Left colon (tissue), 2 donors: Measurements from ENCODE around the gene RSPH6A. TPM values are rescaled to one million over a fixed set of nuclear protein-coding genes. Genes with fewer than 3 reads are reported as not detected.

Source experiments
- ATAC-seq: fragments of 200-7000 bp; cut with Tn5 transposase; one replicate; pipeline ENCODE4 v1.9.1; 2020; ENCODE audit warnings: mild to moderate bottlenecking, moderate library complexity
- DNase-seq, 2 donors: peaks; one replicate each; pipeline ENCODE4 v3.0.0-alpha.2; 2020
- intact Hi-C, 2 donors: fragments of 100-400 bp; cut with DNase I in 1 of 2; cut with micrococcal nuclease in 1 of 2; formaldehyde crosslinking; loops; one replicate each; pipeline versions ENCODE4 v1.11.2 to v1.14.0; 2022; cut with DNase I, micrococcal nuclease
- long read RNA-seq: library from polyadenylated mRNA; unstranded; transcript quantifications from one replicate; pipeline ENCODE4 v2.0.0, GENCODE V29; 2021
- total RNA-seq, 2 donors: library from RNA; stranded (reverse); fragmentation: NEBNext Ultra II Directional; extraction: Animal tissue kit (Norgen Biotek cat#: 25700); gene quantifications; one replicate each; pipeline ENCODE4 v1.2.1, GENCODE V29; 2021
- donor health status: DM: no; HTN: no; CAD: no.
- donor health status: DM: yes; HTN: yes; CAD: no.

The RSPH6A gene
- total RNA-seq = under 1 TPM; 0.14 to 0.27 TPM
- long read RNA-seq = 0 reads

DNA sequence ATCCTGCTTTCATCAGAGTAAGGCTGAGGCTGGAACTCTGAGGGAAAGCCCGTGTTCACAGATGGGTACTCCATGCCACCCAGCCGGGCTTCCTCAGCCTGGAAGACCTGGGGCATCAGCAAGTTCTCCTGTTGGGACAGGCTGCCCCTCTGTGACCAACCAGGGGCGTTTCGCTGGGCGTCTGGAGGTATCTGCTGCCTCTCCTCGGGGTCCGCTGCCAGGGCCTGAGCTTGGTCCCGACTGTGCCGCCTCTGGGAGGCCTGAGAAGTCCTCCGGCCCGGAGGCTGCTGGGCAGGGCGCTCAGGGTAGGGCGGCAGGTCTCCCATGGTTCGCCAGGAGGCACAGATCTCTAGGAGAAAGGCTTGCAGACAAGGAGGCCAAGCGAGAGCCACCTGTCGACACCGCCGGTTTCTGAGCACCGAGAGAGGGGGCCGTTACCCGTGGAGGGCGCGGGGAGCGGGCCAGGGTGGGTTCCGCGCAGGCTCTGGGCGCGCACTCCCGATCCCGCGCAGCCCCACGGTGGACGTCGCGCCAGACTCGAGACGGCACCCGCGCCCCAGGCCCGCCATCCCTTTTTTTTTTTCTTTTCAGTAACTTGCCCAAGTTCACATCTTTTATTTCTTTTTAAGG is at the start of gene RSPH6A:
TSS of gene RSPH6A (minus strand) at position 458 of the 630 bp plus-strand sequence. CDS start at position 326, 132 bp downstream.
- ATAC-seq (no peak), DNase-seq (no peak)
- intact Hi-C loops = no loop called here

DNA sequence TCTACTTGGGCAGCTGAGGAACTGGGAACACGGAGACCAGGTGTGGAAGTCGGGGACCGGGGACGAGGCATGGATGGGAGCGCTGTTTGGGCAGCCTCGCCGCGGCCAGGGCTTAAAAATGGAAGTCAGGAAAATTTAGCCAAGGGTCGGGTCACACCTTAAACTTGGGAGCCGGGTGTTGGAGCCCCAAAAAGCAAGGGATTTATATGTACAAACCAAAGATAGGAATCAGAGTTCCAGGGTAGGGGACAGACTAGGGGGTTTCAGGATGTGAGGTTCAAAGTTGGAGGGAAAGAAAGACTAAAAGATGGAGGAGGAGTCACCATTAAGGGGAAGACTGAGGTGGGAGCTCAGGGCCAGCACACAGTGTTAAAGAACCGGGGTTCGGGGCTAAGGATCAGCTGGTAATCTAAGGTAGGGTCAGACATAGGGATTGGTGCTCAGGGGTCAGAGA is 49.5 kb upstream of the RSPH6A start:
- ATAC-seq (no peak), DNase-seq (no peak)
- intact Hi-C loops = no loop called here

DNA sequence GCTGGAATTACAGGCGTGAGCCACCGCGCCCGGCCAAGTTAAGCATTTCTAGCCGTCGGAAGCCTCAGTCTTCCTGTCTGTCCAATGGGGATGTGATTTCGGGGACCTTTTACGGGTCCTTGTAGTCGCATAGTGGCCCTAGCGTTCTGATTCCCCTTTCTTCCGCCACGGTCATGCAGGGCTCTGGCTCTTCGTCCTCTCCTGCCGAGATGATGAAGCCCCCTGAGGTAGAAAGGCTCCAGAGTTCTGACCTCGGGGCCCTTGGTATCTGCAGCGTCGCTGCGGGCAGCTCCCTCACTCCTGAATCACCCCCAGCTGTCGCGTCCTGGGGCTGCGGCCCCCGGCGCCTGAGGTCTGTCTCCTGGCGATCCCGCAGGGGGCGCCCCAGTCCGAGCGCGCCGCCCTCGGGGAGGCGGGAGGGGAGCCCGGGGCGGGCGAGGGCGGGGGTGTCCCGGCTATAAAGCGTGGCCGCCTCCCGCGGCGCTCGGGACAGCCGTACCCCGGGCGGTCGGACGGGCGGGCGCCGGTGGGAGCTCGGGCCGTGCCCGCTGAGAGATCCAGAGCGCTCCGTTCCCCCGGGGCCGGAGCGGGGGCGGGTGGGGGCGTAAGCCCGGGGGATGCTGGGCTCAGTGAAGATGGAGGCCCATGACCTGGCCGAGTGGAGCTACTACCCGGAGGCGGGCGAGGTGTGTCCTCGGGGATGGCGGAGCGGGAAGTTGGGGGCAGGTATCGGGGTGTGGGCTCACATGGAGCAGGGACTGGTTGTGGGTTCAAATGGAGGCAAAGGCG is 48.9 kb upstream of the RSPH6A start, which contains the start of gene FOXA3:
TSS of gene FOXA3 (plus strand) at position 487 of the 789 bp plus-strand sequence. CDS start at position 618, 131 bp downstream.
- intact Hi-C loops = no loop called here
- DNase-seq (peak; percentile 68 to 77), ATAC-seq (peak; percentile 67)

DNA sequence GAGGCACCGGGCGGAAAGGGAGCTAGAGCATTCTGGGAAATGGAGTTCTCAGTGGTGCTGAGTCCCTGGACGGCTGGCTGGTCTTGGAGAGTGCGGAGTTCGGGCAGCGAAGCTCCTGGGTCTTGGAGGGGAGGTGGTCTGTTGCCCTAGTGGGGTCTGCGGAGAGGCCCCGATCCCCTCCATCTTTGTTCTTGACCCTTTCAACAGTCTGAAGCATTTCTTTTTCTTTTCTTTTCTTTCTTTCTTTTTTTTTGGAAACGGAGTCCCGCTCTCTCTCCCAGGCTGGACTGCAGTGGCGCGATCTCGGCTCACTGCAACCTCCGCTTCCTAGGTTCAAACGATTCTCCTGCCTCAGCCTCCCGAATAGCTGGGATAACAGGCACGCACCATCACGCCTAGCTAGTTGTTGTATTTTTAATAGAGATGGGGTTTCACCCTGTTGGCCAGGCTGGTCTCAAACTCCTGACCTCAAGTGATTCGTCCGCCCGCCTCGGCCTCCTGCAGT is 48.3 kb upstream of the RSPH6A start:
- intact Hi-C loops = no loop called here
- ATAC-seq (no peak), DNase-seq (peak in 1 of 2 donors; percentile 48)

DNA sequence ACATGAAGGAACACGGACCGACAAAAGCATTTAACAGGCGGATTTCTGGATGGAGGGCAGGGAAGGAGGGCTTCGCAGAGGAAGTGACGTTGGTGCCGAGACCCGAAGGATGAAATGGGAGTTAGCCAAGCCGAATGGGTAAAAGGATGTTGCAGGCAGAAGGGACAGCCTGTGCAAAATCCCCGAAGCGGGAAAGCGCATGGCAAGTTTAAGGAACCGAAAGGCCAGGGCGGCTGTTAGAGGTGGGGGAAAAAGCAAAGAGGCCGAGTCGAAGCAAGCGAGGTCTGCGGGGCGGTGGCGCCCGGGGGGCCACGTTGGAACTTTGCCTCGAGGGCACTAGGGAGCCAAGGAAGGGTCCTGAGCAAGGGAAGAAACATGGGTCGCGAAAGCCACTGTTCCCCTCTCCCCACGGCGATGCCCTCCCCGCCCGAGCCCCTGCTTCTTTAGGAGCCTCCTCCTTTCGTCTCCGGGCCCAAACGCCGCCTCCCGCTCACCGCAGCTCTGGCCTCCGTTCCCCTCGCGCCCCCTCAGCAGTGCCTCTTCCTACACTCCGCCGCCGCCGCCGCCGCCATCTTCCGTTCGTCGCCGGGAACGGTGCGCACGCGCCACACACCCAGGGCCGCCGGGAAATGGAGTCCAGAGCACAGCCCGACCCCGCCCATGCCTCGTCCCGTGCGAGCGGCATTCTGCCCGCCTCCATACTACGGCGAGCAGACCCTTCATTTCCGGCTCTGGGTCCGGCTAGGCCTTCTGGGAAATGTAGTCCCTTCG is 47.6 kb upstream of the RSPH6A start, which contains the start of gene SYMPK:
TSS of gene SYMPK (minus strand) at position 584 of the 771 bp plus-strand sequence. CDS start 8,652 bp downstream, outside the sequence.
- DNase-seq (peak; percentile 99), ATAC-seq (peak; percentile 81)
- intact Hi-C loops = no loop called here

DNA sequence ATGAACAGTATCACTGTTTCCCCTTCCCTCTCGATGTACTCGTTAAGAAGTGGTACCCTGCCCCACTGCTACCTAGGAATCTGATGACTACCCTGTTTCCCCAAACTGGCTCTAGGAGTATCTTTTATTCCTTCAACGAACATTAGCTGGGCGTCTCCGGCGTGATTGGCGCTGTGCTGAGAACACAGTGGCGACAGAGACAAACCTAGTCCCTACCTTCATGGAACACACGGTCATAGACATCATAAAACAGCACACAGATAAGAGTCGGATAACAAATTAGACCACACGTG is 47.1 kb upstream of the RSPH6A start:
- no peak for DNase-seq

DNA sequence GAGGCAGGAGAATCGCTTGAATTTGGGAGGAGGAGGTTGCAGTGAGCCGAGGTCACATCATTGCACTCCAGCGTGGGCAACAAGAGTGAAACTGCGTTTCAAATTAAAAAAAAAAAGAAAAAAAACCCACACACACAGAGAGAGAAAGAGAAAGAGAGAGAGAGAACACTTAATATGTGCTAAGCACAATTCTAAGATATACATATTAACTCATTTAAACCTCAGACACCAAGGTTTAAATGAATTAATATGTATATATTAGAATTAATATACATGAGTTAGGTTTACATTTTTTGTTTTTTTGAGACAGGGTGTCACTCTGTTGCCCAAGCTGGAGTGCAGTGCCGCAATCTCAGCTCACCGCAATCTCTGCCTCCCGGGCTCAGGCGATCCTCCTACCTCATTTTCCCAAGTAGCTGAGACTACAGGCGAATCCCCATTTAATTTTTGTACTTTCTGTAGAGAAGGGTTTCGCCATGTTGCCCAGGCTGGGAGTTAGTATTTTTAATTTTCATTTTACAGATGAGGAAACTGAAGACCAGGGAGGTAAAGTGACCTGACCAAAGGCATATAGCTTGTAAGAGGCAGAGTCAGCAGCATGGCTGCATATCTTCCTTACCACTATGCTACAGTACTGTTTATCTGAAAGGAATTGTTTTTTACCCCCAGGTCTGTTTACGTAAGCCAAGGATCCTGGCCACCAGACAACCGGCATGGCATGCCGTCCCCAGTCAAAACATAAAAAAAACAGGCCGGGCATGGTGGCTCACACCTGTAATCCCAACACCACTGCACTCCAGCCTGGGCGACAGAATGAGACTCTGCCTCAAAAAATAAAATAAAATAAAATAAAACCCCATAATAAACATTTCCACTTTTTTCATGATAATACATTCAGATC is 45.5 kb upstream of the RSPH6A start:
- DNase-seq (no peak), ATAC-seq (no peak)
- intact Hi-C loops = no loop called here

More for the DNA sequence above, 47.1 kb upstream of the RSPH6A start:
- intact Hi-C loops = no loop called here
- ATAC-seq = peak; percentile 46

DNA sequence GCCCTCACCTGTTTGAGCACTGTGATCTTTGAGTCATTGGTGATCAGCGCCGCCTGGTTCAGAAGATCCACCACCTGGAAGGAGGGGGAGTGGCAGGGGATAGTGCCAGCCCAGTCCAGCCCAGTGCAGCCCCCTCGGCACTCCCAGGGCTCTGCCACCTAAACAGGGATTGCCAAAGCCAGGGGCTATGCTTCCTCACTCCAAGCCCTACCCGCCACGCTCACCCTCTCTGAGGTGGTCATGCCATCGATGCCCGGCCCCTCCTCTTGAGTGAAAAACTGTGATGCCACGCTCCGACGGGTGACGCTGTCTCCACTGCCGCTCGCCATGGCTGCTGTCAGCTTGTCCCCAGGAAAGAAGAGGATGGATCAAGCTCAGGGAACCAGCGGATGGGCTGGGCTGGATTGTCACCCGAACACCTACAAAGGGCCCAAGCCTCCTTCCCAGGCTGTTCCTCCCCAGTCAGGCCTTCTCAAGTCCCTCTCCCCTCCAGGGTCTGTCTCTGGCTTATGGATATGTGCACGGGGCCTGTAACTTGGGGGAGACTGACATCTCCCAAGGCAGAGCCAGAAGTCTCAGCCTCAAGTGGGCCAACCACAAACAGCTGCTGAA is 39.2 kb upstream of the RSPH6A start:
- DNase-seq = no peak
- intact Hi-C loops = no loop called here
- ATAC-seq = no peak

DNA sequence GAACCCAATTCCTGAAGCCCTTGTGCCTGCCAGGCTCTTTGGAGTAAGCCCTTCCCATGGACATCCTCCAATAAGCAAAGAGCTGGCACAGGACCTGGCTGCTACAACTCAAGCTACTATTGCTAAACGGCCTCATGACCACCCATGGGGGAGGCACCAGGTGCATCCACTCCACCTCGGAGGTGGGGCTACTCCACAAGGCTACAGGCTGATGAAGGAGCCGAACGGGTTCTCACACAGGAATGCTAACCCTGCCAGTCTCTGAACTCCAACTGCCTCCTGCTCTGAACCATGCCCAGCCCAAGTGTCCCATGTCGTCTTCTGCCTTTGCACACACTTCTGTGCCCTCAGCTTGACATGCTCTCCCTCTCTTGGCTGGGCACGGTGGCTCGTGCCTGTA is 37.9 kb upstream of the RSPH6A start:
- intact Hi-C loops = no loop called here
- ATAC-seq (no peak), DNase-seq (no peak)

DNA sequence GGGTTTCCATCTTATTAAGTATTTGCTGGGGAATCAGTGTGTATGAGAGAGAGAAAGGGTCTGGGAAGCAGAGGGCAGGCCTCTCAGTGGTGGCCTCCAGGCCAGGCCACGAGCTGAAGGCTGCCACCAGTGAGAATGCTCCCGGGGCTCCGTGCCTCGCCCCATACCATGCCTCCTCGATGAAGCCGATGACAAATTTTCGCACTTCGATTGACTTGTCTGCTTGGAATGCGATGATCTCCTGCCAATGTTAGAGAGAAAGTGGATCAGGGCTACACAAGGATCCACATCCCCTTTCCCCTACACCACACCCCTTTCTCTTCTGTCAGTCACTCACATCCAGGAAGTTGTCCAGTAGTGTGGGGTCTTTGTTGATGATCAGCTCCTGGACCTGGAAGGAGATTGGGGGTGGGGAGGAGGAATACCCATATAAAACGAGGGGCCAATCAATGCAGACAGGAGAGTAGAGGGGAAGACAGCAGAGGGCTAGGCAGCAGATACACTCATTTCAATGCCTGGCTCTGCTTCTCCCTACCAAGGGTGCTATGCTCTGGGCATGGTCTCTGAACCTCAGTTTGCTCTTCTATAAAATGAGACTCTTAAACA is 37.1 kb upstream of the RSPH6A start:
- ATAC-seq = no peak

DNA sequence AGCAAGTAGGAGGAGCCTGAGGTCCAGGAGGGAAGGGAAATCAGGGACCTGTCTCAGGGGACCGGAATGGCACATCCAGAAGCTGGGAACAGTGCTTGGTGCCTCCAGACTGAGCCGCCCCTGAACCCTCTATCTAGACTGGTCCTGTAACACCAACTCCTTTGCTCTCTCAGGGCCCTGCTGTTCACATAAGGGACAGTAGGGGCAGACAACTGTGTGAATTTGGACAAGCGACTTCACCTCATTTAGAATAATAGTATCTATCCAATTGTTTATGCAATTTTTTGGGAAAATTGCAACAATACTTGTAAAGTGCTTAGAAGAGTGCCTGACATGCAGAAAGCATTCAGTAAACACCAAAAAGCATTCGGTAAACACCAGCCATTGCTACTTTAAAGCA is 33.8 kb upstream of the RSPH6A start:
- DNase-seq (no peak), ATAC-seq (no peak)
- intact Hi-C loops = no loop called here

More for the DNA sequence above, 37.1 kb upstream of the RSPH6A start:
- DNase-seq = no peak
- intact Hi-C loops = no loop called here

DNA sequence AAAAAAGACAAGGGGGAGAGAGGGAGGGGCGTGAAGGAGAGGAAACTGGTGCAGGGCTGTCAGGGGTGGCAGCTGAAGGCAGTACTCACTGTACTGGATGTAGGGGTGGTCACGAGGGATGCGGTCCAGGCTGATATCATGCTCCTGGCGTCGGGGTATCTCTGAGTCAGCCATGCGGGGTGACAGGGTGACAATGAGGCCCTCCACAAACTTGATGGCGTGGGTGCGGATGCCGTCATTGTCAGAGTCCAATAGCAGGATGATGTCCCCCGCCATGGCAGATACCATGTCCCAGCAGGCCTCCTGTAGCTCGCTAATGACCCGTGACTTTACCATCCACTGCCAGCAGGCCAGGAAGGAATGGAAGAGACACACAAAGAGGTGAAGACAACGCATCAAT is 32.6 kb upstream of the RSPH6A start:
- DNase-seq = no peak
- ATAC-seq = no peak
- intact Hi-C loops = no loop called here

DNA sequence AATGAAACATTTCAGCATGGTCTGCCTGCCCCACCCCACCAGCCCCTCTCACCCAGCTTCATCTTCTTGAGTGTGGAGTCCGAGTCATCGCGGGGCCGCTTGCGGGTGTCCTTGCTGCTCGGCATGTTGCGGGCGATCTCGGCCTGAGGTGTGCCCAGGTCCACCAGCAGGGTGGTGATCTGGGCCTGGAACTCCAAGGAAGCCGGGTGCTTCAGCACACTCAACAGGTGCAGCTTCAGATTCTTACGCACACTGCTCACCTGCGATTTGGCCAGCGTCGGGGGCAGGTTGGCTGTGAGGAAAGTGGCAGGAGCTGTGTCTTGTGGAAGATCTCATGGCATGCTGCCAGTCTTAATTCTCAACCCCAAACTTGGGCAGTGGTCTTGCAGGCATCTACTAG is 27.1 kb upstream of the RSPH6A start:
- ATAC-seq = no peak
- DNase-seq = no peak
- intact Hi-C loops = no loop called here

DNA sequence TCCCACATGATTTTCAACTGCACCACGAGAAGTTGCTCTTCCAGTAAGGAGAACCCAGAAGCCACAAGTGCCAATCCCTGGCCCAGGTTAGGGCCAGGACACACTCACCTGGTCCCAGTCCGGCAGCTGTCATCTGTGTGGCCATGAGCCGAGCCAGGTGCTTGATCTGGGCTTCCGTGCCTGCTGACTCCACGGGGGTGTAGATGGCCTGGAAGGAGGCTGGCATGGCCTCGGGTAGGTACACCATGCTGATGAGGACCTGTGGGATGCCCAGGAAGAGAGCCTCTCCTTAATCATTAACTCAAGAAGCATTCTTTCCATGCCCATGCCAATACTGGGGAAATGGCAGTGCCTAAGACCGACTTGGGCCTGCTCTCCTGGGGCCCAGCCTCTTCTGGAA is 19.9 kb upstream of the RSPH6A start:
- intact Hi-C loops = no loop called here
- ATAC-seq (no peak), DNase-seq (no peak)

DNA sequence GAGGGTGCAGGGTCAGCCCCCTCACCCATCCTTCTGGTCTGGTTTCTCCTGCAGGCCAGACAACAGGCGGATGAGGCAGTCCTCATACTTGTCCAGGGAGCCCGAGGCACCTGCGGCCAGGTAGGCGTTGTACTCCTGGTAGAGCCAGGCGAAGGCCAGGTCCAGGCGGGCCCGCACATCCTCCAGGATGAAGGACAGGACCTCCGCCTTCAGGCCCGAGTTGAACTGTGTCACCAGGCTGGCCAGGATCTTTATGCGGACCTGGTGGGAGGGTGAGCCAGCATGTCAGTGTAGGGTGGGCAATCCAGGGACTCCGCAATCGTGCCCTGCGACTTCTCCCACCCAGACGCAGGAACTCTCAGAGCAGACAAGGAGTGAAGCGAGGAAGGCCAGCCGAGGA is 13.8 kb upstream of the RSPH6A start:
- DNase-seq (no peak), ATAC-seq (no peak)
- intact Hi-C loops = no loop called here

DNA sequence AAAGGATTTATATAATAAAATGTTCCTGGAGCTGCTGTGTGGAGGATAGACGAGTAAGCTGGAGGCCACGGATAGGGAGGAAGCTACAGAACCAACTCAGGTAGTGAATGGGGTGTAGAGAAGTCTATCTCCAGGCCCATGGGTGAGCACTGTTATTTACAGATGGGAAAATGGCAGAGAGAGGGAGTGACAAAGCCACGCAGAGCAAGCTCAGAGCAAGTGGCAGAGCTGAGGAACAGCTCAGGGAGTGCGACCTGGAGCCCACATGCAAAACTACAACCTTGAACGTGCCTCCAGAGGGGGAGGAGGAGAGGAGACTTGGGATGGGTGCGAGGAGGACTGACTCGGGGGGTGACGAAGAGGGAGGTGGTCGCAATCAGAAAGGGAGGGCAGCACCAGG is 13.4 kb upstream of the RSPH6A start:
- intact Hi-C loops = no loop called here
- DNase-seq = no peak
- no peak for ATAC-seq

DNA sequence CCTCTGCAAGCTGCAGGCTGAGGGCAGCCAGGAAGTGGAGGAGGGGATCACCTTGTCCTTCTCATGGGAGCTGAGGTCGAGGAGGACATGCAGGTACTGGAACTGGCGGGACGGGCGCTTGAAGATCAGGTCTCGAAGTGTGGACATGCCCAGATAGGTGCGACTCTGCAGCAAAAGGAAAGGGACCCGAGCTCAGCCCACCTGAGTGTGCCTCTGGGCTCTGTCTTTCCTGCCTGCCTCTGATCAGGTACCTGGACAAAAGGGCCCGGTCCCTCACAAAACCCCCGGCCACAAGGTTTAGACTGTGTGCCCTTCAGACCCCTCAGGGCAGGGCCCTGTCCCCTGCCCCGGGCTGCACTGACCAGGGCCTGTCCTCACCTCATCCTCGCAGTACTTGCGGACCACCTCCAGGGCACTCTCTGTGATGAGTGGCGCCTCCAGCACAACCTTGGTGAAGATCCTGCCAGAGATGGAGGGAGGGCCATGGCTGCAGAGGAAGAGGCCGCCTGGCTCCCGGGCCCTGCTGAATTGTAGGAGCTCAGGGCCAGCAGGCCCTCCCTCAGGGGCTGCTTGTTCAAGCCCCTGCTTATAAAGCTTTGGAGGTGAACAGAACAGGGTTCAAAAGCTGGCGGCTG is 12.5 kb upstream of the RSPH6A start:
- intact Hi-C loops = no loop called here
- ATAC-seq = no peak

More for the DNA sequence above, 12.5 kb upstream of the RSPH6A start:
- DNase-seq = no peak
